Measurements from ENCODE around the gene ANO2. TPM values are rescaled to one million over a fixed set of nuclear protein-coding genes. Genes with fewer than 3 reads are reported as not detected.

Gene ANO2
- total RNA-seq, 1 experiment from 2014 or later = not detected

GRCh38 chr12:5871741-5872140, 73.3 kb downstream of the ANO2 start:
- Histone ChIP-seq H3K4me3 (ENCODE audit: low read length) (no peak overlapping the region), H2AFZ (ENCODE audit: low read length) (no peak overlapping the region), H3K4me1 (ENCODE audit: low read length) (no peaks in the 10 kb centered on the region)

GRCh38 chr12:5870183-5870582, 74.9 kb downstream of the ANO2 start:
- H3K4me3 ChIP-seq (ENCODE audit: low read length) = no peak overlapping the region
- no peak overlapping the region for H3K9ac ChIP-seq (ENCODE audit: low read length)
- no peaks in the 10 kb centered on the region for H3K79me2 ChIP-seq (ENCODE audit: low read length)
- no peak overlapping the region for H2AFZ ChIP-seq (ENCODE audit: low read length)
- no peaks in the 10 kb centered on the region for H3K36me3 ChIP-seq (ENCODE audit: insufficient read depth, low read length)
- no peaks in the 10 kb centered on the region for H4K20me1 ChIP-seq (ENCODE audit: insufficient read depth, low read depth, low read length)
- no peak overlapping the region for H3K27ac ChIP-seq (ENCODE audit: low read length)
- no peaks in the 10 kb centered on the region; the same call in 1 of the 2 replicates for H3K27me3 ChIP-seq (ENCODE audit: low read length)
- H3K9me2 ChIP-seq (replicated peaks; ENCODE audit: insufficient read depth, low read length) = no peaks in the 10 kb centered on the region
- no peak overlapping the region for H3K4me2 ChIP-seq (ENCODE audit: low read depth, low read length, poor library complexity, severe bottlenecking)
- no peak for DNase-seq
- no peaks in the 10 kb centered on the region for H3K4me1 ChIP-seq (ENCODE audit: low read length)
- no peaks in the 10 kb centered on the region for H3K9me3 ChIP-seq (ENCODE audit: low read length)

More at GRCh38 chr12:5871741-5872140, 73.3 kb downstream of the ANO2 start:
- DNase-seq = no peak
- H3K9me2 ChIP-seq (replicated peaks; ENCODE audit: insufficient read depth, low read length) = no peaks in the 10 kb centered on the region
- H3K27ac ChIP-seq (ENCODE audit: low read length) = no peak overlapping the region
- H3K4me2 ChIP-seq (ENCODE audit: low read depth, low read length, poor library complexity, severe bottlenecking) = no peak overlapping the region
- no peaks in the 10 kb centered on the region for H3K79me2 ChIP-seq (ENCODE audit: low read length)
- H3K27me3 ChIP-seq (ENCODE audit: low read length) = no peaks in the 10 kb centered on the region; the same call in 1 of the 2 replicates
- H4K20me1 ChIP-seq (ENCODE audit: insufficient read depth, low read depth, low read length) = no peaks in the 10 kb centered on the region
- no peaks in the 10 kb centered on the region for H3K36me3 ChIP-seq (ENCODE audit: insufficient read depth, low read length)
- H3K9me3 ChIP-seq (ENCODE audit: low read length) = no peaks in the 10 kb centered on the region
- no peak overlapping the region for H3K9ac ChIP-seq (ENCODE audit: low read length)

DNA sequence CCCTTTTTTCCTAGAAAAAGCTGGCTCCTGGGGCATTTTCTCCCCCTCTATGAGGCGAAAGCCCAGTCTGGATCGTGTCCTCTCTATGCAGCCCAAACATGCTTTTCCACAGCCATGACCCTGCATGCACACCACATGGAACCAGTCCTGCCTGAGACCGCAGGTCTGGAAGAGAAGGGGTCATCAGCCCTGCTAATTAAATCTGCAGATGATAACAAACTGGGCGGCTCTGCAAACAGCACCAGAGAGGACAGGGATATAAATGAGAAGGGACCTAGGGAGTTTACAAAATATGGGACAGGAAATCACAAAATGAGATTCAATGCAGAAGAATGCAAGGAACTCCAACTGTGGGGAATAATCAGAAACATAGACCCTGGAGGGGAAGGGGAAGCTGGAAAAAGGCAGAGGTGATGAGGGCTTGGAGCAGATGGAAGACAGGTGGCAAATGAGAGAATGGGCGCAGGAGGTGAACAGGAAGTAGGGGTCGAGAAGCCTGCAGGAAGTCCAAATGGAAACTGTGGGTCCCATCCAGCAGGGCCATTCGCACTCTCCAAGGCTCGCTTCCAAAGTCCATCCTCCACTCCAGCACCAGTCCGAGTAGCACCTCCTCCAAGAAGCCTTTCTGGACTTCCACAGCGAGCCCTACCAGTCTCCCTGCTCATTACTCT, 76.3 kb downstream of the ANO2 start:
- no peak overlapping the region for H3K4me3 ChIP-seq (ENCODE audit: low read length)
- no peaks in the 10 kb centered on the region for H3K36me3 ChIP-seq (ENCODE audit: insufficient read depth, low read length)
- H4K20me1 ChIP-seq (ENCODE audit: insufficient read depth, low read depth, low read length) = no peaks in the 10 kb centered on the region
- no peaks in the 10 kb centered on the region for H3K9me2 ChIP-seq (replicated peaks; ENCODE audit: insufficient read depth, low read length)
- H3K9me3 ChIP-seq (ENCODE audit: low read length) = no peaks in the 10 kb centered on the region
- DNase-seq = no peak
- no peak overlapping the region for H2AFZ ChIP-seq (ENCODE audit: low read length)
- no peaks in the 10 kb centered on the region; the same call in 1 of the 2 replicates for H3K27me3 ChIP-seq (ENCODE audit: low read length)
- no peak overlapping the region for H3K4me2 ChIP-seq (ENCODE audit: low read depth, low read length, poor library complexity, severe bottlenecking)
- no peak overlapping the region for H3K27ac ChIP-seq (ENCODE audit: low read length)
- no peak overlapping the region for H3K9ac ChIP-seq (ENCODE audit: low read length)
- H3K79me2 ChIP-seq (ENCODE audit: low read length) = no peaks in the 10 kb centered on the region
- H3K4me1 ChIP-seq (ENCODE audit: low read length) = no peaks in the 10 kb centered on the region

GRCh38 chr12:5865397-5865796, 79.7 kb downstream of the ANO2 start:
- no peaks in the 10 kb centered on the region for H3K27me3 ChIP-seq (ENCODE audit: low read length)
- H4K20me1 ChIP-seq (ENCODE audit: insufficient read depth, low read depth, low read length) = no peaks in the 10 kb centered on the region
- no peak overlapping the region for H3K4me2 ChIP-seq (ENCODE audit: low read depth, low read length, poor library complexity, severe bottlenecking)
- no peak for DNase-seq
- no peak overlapping the region for H2AFZ ChIP-seq (ENCODE audit: low read length)
- no peaks in the 10 kb centered on the region for H3K9me2 ChIP-seq (replicated peaks; ENCODE audit: insufficient read depth, low read length)
- H3K79me2 ChIP-seq (ENCODE audit: low read length) = no peaks in the 10 kb centered on the region
- H3K27ac ChIP-seq (ENCODE audit: low read length) = no peak overlapping the region
- H3K9me3 ChIP-seq (ENCODE audit: low read length) = no peaks in the 10 kb centered on the region
- H3K9ac ChIP-seq (ENCODE audit: low read length) = no peak overlapping the region
- H3K36me3 ChIP-seq (ENCODE audit: insufficient read depth, low read length) = no peaks in the 10 kb centered on the region
- no peaks in the 10 kb centered on the region for H3K4me1 ChIP-seq (ENCODE audit: low read length)
- no peak overlapping the region for H3K4me3 ChIP-seq (ENCODE audit: low read length)

DNA sequence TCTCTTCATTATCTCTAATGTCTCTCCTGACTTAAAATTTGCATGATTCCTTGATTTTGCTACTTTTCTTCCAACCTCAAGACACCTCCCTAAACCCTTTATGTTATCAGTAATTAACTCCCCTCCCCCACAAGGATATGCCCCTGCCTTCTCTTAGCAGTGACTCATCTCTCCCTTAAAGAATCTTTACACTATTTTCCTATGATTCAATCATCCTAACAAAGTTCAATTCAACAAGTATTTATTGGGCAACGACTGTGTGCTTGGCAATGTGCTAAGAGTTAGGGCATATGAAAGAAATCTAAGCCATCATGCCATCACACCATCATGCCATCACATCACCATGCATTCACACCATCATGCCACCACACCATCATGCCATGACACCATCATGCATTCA, 80.1 kb downstream of the ANO2 start:
- H3K27me3 ChIP-seq (ENCODE audit: low read length) = no peaks in the 10 kb centered on the region
- H3K4me3 ChIP-seq (ENCODE audit: low read length) = no peak overlapping the region
- H3K36me3 ChIP-seq (ENCODE audit: insufficient read depth, low read length) = no peaks in the 10 kb centered on the region
- H4K20me1 ChIP-seq (ENCODE audit: insufficient read depth, low read depth, low read length) = no peaks in the 10 kb centered on the region
- no peaks in the 10 kb centered on the region for H3K79me2 ChIP-seq (ENCODE audit: low read length)
- H3K4me2 ChIP-seq (ENCODE audit: low read depth, low read length, poor library complexity, severe bottlenecking) = no peak overlapping the region
- no peak overlapping the region for H3K9ac ChIP-seq (ENCODE audit: low read length)
- H2AFZ ChIP-seq (ENCODE audit: low read length) = no peak overlapping the region
- H3K4me1 ChIP-seq (ENCODE audit: low read length) = no peaks in the 10 kb centered on the region
- H3K27ac ChIP-seq (ENCODE audit: low read length) = no peak overlapping the region
- H3K9me3 ChIP-seq (ENCODE audit: low read length) = no peaks in the 10 kb centered on the region
- H3K9me2 ChIP-seq (replicated peaks; ENCODE audit: insufficient read depth, low read length) = no peaks in the 10 kb centered on the region
- DNase-seq = no peak

DNA sequence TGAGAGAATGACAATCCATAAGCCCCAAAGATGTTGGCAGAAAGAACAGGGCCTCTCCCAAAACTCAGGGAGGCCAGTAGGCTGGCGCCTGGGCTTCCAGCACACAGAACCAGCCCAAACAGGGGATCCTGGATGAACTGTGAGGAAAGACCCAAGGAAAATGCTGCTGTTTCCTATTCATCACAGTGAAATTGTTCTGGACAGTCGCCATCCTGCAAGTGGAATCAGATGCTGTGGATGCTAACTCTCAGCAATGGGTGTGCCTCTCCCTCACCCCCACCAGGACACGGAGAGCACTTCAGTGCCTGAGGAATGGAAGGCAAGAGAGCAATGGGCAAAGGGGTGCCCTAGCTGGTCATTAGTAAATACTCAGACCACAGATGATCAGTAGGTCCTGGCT, 80.8 kb downstream of the ANO2 start:
- Histone ChIP-seq H4K20me1 (ENCODE audit: insufficient read depth, low read depth, low read length) (no peaks in the 10 kb centered on the region), H3K4me3 (ENCODE audit: low read length) (no peak overlapping the region), H3K4me2 (ENCODE audit: low read depth, low read length, poor library complexity, severe bottlenecking) (no peak overlapping the region), H2AFZ (ENCODE audit: low read length) (no peak overlapping the region), H3K27me3 (ENCODE audit: low read length) (no peaks in the 10 kb centered on the region), H3K27ac (ENCODE audit: low read length) (no peak overlapping the region), H3K36me3 (ENCODE audit: insufficient read depth, low read length) (no peaks in the 10 kb centered on the region), H3K9ac (ENCODE audit: low read length) (no peak overlapping the region), H3K79me2 (ENCODE audit: low read length) (no peaks in the 10 kb centered on the region), H3K9me2 (replicated peaks; ENCODE audit: insufficient read depth, low read length) (no peaks in the 10 kb centered on the region), H3K4me1 (ENCODE audit: low read length) (no peaks in the 10 kb centered on the region), H3K9me3 (ENCODE audit: low read length) (no peaks in the 10 kb centered on the region)
- no peak for DNase-seq

DNA sequence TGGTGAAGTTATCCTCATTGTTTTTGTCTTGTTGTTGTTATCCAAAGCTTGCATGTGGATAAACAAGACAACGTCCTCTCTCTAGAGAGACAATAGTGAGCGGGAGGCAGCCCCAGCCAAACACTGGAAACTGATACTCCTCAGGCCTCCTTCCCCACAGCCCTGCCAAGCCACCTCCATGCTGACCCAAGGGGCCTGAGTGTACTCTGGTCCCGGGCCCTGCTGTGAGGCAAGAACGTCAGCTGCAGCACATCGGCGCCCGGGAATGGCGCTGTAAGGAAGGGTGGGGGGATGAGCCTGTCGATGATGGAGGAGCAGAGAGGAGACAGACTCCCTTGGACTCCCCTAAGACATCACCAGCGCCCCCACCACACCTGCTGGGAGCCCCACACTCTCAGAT, 83.6 kb downstream of the ANO2 start:
- Histone ChIP-seq H3K36me3 (ENCODE audit: insufficient read depth, low read length) (no peaks in the 10 kb centered on the region), H3K4me1 (ENCODE audit: low read length) (no peaks in the 10 kb centered on the region), H3K9me2 (replicated peaks; ENCODE audit: insufficient read depth, low read length) (no peaks in the 10 kb centered on the region), H3K9ac (ENCODE audit: low read length) (no peak overlapping the region), H3K4me3 (ENCODE audit: low read length) (no peak overlapping the region), H4K20me1 (ENCODE audit: insufficient read depth, low read depth, low read length) (no peaks in the 10 kb centered on the region), H3K27ac (ENCODE audit: low read length) (no peak overlapping the region), H3K79me2 (ENCODE audit: low read length) (no peaks in the 10 kb centered on the region), H3K9me3 (ENCODE audit: low read length) (no peaks in the 10 kb centered on the region), H3K4me2 (ENCODE audit: low read depth, low read length, poor library complexity, severe bottlenecking) (no peak overlapping the region), H2AFZ (ENCODE audit: low read length) (no peak overlapping the region), H3K27me3 (ENCODE audit: low read length) (no peaks in the 10 kb centered on the region)
- DNase-seq = no peak

GRCh38 chr12:5856692-5857091, 88.4 kb downstream of the ANO2 start:
- Histone ChIP-seq H3K4me3 (ENCODE audit: low read length) (no peak overlapping the region), H3K9me2 (replicated peaks; ENCODE audit: insufficient read depth, low read length) (no peaks in the 10 kb centered on the region), H3K4me1 (ENCODE audit: low read length) (no peaks in the 10 kb centered on the region), H3K9ac (ENCODE audit: low read length) (no peak overlapping the region), H3K79me2 (ENCODE audit: low read length) (no peaks in the 10 kb centered on the region), H4K20me1 (ENCODE audit: insufficient read depth, low read depth, low read length) (no peaks in the 10 kb centered on the region), H3K36me3 (ENCODE audit: insufficient read depth, low read length) (no peaks in the 10 kb centered on the region), H3K4me2 (ENCODE audit: low read depth, low read length, poor library complexity, severe bottlenecking) (no peak overlapping the region), H3K9me3 (ENCODE audit: low read length) (no peaks in the 10 kb centered on the region), H3K27me3 (ENCODE audit: low read length) (no peaks in the 10 kb centered on the region), H3K27ac (ENCODE audit: low read length) (no peak overlapping the region), H2AFZ (ENCODE audit: low read length) (no peak overlapping the region)
- no peak for DNase-seq
